Activated CD4-positive, alpha-beta T cell treated with anti-CD3 and anti-CD28 coated beads, Interleukin-2, amount 50 U/mL, for 48 hours (primary cell): ENCODE data around the gene SDHB.

Experiments used
- DNase-seq, 2 experiments: peaks; one replicate each; pipeline ENCODE4 v3.0.0-alpha.2; 2020

The SDHB gene

DNA sequence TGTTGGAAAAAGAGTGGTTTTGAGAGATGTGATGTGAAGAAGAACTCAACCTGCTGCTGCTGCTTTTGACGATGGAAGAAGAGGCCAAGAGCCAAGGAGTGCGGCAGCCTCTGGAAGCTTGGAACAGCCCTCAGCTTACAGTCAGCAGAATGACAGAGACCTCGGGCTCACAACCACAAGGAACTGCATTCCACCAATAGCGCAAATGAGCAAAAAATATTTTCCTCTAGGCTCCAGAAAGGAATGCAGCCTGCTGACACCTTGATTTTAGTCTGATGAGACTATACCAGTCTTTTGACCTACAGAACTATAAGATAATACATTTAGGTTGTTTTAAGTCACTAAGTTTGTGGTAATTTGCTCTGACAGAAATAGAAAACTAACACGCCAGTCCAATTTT, 10.2 kb downstream of the SDHB start:
- no peak for DNase-seq

GRCh38 chr1:17040135-17040534, 13.7 kb downstream of the SDHB start:
- no peak for DNase-seq

DNA sequence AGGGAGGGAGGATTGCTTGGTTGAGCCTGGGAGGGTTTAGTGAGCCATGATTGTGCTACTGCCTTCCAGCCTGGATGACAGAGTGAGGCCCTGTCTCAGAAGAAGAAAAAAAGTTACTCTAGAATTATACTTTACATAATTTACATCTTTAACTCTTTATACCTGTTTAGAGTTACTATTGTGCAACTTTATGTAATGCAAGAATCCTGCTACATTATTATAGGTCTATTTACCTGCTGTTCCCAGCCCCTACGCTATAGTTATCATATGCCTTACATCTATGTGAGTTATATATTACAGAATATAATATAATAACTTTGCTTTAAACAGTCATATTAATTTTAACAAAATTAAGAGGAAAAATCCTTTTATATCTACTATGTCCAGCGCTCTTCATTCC, 14.3 kb downstream of the SDHB start:
- no peak for DNase-seq

GRCh38 chr1:17033481-17033880, 20.4 kb downstream of the SDHB start:
- DNase-seq, result no peak

GRCh38 chr1:17032741-17033140, 21.1 kb downstream of the SDHB start:
- no peak for DNase-seq

DNA sequence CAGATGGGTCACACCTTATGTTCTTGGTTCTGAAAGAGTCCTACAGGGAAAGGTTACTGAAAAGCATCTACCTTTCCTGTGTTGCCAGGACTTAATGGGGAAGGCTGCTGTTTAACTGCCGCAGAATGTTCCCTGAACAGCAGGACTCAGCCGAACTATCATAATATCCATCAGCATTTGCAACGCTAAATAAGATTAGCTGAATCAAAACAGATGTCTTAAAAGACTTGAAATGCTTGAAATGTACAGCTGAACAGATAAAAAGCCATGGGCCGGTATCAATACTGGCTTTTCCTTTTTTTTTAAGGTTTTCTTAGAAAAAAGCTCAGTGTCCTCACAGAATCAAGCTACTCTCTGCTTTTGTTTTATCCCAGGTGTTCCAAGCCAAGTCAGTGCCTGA, 22.4 kb downstream of the SDHB start:
- DNase-seq, result no peak

DNA sequence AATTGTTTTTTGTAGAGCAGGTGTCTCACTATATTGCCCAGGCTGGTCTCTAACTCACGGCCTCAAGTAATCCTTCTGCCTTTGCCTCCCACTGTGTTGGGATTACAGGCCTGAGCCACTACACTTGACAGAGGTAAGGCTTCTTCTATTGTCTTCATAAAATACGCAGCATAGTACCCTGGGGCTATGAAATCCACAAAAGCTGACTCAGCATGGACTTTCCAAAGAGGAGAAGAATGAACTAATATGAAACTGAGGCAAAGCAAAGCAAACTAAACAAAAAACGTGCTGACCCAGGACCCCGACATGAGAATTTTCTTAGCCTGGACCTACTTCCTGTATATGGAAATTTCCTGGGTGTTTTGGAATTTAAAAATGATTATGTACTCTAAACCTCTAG, 23.6 kb downstream of the SDHB start:
- DNase-seq, result no peak

DNA sequence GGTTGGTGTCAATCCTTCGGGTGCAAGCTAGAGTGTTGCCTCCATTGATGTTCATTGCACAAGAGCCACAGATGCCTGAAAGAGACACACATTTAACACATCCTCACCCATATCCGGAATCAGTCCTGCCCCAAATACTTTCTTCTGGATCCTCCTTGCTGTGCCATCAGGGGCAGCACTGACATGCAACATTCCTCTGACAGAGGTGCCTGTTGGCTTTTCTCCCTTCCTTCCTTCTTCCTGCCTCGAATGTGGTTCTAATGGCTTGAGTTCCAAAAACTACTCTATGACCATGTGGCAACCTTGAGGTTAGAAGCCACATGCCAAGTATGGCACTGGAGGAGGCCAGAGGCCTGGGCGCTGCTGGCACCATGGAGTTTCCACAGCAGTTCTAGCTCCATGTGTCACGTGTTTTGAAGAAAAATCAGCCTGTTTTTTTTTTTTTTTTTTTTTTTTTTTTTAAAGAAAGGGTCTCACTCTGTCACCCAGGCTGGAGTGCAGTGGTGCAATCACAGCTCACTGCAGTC, 25.1 kb downstream of the SDHB start:
- DNase-seq, result no peak

GRCh38 chr1:17027900-17028299, 25.9 kb downstream of the SDHB start:
- DNase-seq, result no peak

- no peak for DNase-seq
Observed at GRCh38 chr1:17027403-17027802, 26.4 kb downstream of the SDHB start.

GRCh38 chr1:17024721-17025120, 29.1 kb downstream of the SDHB start:
- DNase-seq, result no peak

GRCh38 chr1:17023573-17023972, 30.3 kb downstream of the SDHB start:
- no peak for DNase-seq

DNA sequence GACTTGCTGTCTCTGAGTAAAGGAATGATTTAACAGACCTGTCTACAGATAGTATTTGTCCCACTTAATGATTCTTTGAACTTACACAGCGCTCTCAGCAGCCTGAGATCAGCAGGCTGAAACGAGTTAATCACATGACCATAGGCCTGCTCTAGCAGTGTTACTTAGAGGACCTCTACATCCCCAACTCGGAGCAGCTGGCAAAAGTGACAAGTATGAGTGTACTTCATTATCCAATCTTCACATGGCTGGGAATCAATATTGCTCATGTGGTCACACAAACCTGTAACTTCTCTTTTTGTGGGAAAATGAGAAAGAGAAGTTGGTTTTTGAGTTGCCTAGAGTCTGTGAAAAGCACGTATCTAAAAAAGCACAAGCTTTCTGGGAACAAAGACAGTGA, 30.7 kb downstream of the SDHB start:
- no peak for DNase-seq

DNA sequence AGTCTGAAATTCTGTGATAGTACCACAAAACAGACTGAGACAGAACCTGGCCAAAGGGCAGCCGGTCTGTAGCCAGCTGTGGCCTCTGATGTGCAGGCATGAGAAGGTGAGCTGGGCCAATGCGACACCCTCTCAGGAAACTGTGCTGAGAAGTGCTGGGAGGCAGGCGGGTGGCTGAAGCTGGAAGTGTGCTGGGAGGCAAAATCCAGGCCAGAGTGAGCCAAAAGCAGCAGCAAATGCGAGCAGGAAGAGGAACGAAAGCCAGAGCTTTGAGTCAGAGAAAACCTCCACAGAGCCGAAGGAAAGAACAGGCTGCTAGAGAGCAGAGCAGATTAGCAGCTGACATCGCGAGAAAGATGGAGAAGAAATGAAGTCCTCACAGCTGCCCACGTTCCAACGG, 31.9 kb downstream of the SDHB start:
- no peak for DNase-seq

- no peak for DNase-seq
Observed at GRCh38 chr1:17020502-17020901, 33.3 kb downstream of the SDHB start.

GRCh38 chr1:17018849-17019248, 35.0 kb downstream of the SDHB start:
- no peak for DNase-seq

DNA sequence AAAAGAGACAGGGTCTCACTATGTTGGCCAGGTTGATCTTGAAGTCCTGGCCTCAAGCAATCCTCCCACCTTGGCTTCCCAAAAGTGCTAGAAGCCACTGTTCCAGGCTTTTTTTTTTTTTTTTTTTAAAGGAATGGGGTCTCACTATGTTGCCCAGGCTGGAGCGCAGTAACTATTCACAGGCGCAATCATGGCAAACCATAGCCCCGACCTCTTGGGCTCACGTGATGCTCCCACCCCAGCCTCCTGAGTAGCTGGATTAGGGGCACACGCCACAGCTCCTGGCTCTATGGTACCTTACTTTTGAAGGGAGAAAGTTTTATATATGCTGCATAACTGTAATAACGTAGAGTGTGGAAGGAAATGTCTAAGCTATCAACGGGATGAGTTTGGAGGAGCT, 36.4 kb downstream of the SDHB start:
- no peak for DNase-seq

DNA sequence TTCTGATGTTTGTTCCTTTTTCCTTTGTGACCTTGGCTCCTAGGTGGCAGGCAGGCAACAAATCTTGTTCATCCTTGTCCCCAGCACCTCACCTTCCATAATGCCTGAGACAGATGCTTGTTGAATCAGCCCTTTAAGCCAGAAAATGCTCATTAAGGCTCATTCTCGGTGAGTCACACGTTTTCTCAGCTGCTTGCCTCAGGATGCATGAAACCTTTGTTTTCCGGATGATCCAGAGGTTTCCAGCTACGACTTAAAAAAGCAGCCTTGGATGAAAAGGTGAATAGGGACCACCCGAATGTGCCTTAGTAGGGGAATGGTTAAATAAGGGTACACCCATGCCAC, 37.5 kb downstream of the SDHB start:
- DNase-seq, result no peak

DNA sequence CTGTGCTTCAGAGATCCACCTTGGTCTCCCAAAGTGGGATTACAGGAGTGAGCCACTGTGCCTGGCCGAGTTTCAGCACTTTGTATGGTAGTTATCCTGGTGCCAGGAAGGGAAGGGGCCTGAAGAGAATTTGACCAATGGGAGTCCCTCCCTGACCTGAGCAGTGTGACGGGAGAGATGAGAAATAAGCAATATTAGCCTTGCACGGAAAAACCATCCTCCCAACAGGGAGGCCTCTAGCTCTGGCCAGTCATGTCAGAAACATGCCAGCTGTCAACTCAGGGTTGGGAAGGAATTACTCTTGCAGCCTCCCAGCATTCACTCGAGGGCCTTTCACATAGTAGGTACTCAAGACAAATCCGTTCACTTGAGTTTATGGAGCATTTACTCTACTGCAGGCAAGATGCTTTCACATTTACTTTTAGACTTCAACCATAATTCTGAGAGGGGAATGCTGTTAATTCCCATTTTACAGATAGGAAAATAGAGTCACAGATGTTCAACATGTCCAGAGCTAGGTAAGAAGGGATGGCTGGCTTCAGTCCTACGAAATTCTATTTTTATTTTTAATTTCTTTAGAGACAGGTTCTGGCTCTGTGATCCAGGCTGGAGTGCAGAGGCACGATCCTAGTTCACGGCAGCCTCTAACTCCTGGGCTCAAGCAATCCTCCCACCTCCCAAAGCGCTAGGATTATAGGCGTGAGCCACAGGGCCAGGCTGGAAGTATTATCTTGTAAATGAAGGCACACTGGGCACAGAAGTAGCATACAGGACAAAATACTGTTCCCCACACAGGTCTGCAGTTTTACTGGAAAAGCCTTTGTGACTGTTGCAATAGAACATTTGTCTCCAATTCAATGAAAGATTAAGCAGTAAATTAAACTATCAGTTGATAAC, 38.9 kb downstream of the SDHB start:
- DNase-seq, result no peak

DNA sequence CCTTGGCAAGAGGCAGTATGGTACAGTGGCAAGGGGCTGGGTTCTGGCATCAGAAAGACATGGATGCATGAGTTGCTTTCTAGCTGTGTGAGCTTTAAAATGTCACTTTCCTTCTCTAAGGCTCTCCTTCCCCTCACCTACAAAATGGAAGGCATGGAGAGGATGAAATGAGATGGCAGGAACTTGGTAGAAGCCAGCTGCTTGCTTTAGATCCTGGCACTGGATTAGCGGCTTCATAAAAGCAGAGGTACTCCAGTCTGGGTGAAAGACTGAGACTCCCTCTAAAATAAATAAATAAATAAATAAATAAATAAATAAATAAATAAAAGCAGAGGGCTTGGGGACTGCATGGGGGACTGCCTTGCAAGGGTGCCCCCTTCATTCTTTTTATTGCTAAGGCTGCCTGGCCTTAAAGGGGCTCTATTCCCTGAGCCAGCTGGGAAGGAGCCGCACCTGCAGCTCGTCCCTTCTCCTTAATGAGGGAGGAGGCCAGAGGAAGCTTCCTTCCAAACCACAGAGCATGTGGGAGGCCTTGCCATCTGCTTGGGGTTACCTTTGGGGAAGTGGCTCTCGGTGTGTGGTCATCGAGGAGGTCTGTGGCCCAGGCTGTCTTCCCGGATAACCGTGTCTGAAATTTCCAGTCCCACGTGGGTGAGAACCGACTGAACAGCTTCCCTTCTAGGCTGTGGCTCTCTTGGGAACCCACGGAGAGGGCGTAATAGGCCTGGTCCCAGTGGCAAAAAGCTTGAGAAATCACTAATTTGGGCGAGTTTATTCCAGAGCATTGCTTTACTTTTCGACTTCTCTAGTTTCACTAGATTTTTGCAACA, 40.1 kb downstream of the SDHB start:
- DNase-seq, result no peak

DNA sequence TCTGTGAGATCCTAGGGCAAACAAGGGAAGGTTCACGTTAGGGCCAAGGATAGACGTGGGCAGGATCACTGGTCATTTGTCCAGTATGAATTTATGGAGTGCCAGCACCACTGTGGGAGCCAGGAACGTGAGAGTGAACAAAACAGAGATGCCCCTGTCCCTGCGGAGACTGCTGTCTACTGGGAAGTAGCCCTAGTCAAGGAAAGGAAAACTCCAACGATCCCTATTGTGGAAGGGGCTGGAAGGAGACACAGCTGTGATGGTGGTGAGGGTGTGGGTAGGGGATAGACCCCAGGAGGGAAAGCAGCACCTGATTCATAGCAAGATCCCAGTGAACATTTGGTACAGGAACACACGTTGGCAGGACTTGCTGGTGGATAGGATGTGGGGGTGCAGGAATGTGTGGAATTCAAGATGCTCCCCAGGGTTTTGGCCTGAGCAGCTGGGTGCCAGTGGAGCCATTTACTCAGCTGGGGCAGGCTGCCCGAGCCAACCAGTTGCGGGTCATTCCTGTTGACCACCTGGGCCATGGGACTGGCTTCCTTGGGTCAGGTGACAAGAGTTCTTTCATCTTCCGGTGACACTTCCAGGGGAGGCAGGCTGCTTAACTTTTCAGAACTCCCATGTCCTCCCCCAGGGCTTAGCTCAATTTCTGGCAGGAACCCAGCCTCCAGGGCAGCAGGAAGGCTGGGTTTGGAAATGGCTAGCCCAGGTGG, 40.9 kb downstream of the SDHB start:
- DNase-seq, result no peak

- DNase-seq, result peak; percentile 81 to 85
Observed at GRCh38 chr1:17011439-17012307, 42.2 kb downstream of the SDHB start, which contains the start of gene ATP13A2. Gene ATP13A2 (minus strand): TSS chr1:17011928. CDS start chr1:17011738, 190 bp downstream.
